ENCODE measurements around the gene KIF25.

The KIF25 gene

GRCh38 chr6:168089186-168090063 is 92.0 kb downstream of the KIF25 start:
- DNase-seq (ENCODE audit: low read depth), result no peak

- DNase-seq (ENCODE audit: low read depth), result no peak
Measured at GRCh38 chr6:168090064-168090690, 92.7 kb downstream of the KIF25 start.

- DNase-seq (ENCODE audit: low read depth), result no peak
Measured at GRCh38 chr6:168090706-168091105, 93.2 kb downstream of the KIF25 start.

- DNase-seq (ENCODE audit: low read depth), result no peak
Measured at GRCh38 chr6:168091381-168092264, 94.2 kb downstream of the KIF25 start.

- DNase-seq (ENCODE audit: low read depth), result no peak
Measured at GRCh38 chr6:168092541-168092940, 95.1 kb downstream of the KIF25 start.

- no peak for DNase-seq (ENCODE audit: low read depth)
Measured at GRCh38 chr6:168093071-168093505, 95.6 kb downstream of the KIF25 start.

GRCh38 chr6:168093634-168094033 is 96.2 kb downstream of the KIF25 start:
- DNase-seq (ENCODE audit: low read depth), result no peak
